ENCODE results near the gene GLDN.

GRCh38 chr15:51349156-51349844 lies 7.8 kb downstream of the GLDN start:
- no peak for TF ChIP-seq EP300 (IDR thresholded peaks at IDR 0.05; ENCODE audit: borderline replicate concordance in 1 of 2, low read depth in 1 of 2, low read length in 1 of 2)
- TF ChIP-seq, protein P1, sequence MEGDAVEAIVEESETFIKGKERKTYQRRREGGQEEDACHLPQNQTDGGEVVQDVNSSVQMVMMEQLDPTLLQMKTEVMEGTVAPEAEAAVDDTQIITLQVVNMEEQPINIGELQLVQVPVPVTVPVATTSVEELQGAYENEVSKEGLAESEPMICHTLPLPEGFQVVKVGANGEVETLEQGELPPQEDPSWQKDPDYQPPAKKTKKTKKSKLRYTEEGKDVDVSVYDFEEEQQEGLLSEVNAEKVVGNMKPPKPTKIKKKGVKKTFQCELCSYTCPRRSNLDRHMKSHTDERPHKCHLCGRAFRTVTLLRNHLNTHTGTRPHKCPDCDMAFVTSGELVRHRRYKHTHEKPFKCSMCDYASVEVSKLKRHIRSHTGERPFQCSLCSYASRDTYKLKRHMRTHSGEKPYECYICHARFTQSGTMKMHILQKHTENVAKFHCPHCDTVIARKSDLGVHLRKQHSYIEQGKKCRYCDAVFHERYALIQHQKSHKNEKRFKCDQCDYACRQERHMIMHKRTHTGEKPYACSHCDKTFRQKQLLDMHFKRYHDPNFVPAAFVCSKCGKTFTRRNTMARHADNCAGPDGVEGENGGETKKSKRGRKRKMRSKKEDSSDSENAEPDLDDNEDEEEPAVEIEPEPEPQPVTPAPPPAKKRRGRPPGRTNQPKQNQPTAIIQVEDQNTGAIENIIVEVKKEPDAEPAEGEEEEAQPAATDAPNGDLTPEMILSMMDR (IDR thresholded peaks at IDR 0.05) = no peak
- TF ChIP-seq, protein P2, sequence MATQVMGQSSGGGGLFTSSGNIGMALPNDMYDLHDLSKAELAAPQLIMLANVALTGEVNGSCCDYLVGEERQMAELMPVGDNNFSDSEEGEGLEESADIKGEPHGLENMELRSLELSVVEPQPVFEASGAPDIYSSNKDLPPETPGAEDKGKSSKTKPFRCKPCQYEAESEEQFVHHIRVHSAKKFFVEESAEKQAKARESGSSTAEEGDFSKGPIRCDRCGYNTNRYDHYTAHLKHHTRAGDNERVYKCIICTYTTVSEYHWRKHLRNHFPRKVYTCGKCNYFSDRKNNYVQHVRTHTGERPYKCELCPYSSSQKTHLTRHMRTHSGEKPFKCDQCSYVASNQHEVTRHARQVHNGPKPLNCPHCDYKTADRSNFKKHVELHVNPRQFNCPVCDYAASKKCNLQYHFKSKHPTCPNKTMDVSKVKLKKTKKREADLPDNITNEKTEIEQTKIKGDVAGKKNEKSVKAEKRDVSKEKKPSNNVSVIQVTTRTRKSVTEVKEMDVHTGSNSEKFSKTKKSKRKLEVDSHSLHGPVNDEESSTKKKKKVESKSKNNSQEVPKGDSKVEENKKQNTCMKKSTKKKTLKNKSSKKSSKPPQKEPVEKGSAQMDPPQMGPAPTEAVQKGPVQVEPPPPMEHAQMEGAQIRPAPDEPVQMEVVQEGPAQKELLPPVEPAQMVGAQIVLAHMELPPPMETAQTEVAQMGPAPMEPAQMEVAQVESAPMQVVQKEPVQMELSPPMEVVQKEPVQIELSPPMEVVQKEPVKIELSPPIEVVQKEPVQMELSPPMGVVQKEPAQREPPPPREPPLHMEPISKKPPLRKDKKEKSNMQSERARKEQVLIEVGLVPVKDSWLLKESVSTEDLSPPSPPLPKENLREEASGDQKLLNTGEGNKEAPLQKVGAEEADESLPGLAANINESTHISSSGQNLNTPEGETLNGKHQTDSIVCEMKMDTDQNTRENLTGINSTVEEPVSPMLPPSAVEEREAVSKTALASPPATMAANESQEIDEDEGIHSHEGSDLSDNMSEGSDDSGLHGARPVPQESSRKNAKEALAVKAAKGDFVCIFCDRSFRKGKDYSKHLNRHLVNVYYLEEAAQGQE (IDR thresholded peaks at IDR 0.05; ENCODE audit: low read depth, low read length) = no peak
- TF ChIP-seq MXI1 (IDR thresholded peaks at IDR 0.05; ENCODE audit: low read depth, low read length) = no peak
- TF ChIP-seq TCF12 (IDR thresholded peaks at IDR 0.05) = no peak
- no peak for TF ChIP-seq POLR2AphosphoS5 (IDR thresholded peaks at IDR 0.05; ENCODE audit: low read depth, low read length)
- no peak for TF ChIP-seq CHD2 (IDR thresholded peaks at IDR 0.05; ENCODE audit: low read length, partially characterized antibody)
- TF ChIP-seq MAX (IDR thresholded peaks at IDR 0.05; ENCODE audit: low read depth) = no peak
- TF ChIP-seq MEF2A (IDR thresholded peaks at IDR 0.05; ENCODE audit: borderline replicate concordance, low read depth) = no peak

Data from SK-N-SH (cell line).